Measurements from ENCODE around the gene RTN4RL1.

RTN4RL1 gene

GRCh38 chr17:1916963-1917715, 108.0 kb downstream of the RTN4RL1 start:
- in situ Hi-C loops (cut with MboI; ENCODE audit: low pct_unique_long_range_greater_than_20kb, low sequenced_read_pairs): loop anchor here (10.0 kb wide), 1 partner anchor 118 kb away; the partner anchor contains the start of gene DPH1
- DNase-seq: no peak

GRCh38 chr17:1916316-1916715, 108.8 kb downstream of the RTN4RL1 start:
- no peak for DNase-seq
- in situ Hi-C loops (cut with MboI; ENCODE audit: low pct_unique_long_range_greater_than_20kb, low sequenced_read_pairs): loop anchor here (10.0 kb wide), 1 partner anchor 118 kb away; the partner anchor contains the start of gene DPH1

GRCh38 chr17:1915889-1916288, 109.2 kb downstream of the RTN4RL1 start:
- in situ Hi-C loops (cut with MboI; ENCODE audit: low pct_unique_long_range_greater_than_20kb, low sequenced_read_pairs): loop anchor here (10.0 kb wide), 1 partner anchor 119 kb away; the partner anchor contains the start of gene DPH1
- DNase-seq: peak; percentile 83

- no peak for DNase-seq
- in situ Hi-C loops (cut with MboI; ENCODE audit: low pct_unique_long_range_greater_than_20kb, low sequenced_read_pairs): loop anchor here (10.0 kb wide), 1 partner anchor 120 kb away; the partner anchor contains the start of gene DPH1
These were observed 110.5 kb downstream of the RTN4RL1 start for GRCh38 chr17:1914661-1915083.

GRCh38 chr17:1913702-1914101, 111.4 kb downstream of the RTN4RL1 start:
- in situ Hi-C loops (cut with MboI; ENCODE audit: low pct_unique_long_range_greater_than_20kb, low sequenced_read_pairs): loop anchor here (10.0 kb wide), 1 partner anchor 121 kb away; the partner anchor contains the start of gene DPH1

GRCh38 chr17:1912146-1912545, 113.0 kb downstream of the RTN4RL1 start:
- in situ Hi-C loops (cut with MboI; ENCODE audit: low pct_unique_long_range_greater_than_20kb, low sequenced_read_pairs): loop anchor here (10.0 kb wide), 1 partner anchor 123 kb away; the partner anchor contains the start of gene DPH1
- DNase-seq: no peak

More at GRCh38 chr17:1913702-1914101, 111.4 kb downstream of the RTN4RL1 start:
- no peak for DNase-seq

- in situ Hi-C loops (cut with MboI; ENCODE audit: low pct_unique_long_range_greater_than_20kb, low sequenced_read_pairs): loop anchor here (10.0 kb wide), 1 partner anchor 125 kb away; the partner anchor contains the start of gene DPH1
- no peak for DNase-seq
These were observed 115.1 kb downstream of the RTN4RL1 start for GRCh38 chr17:1909985-1910384.

GRCh38 chr17:1908699-1909309, 116.3 kb downstream of the RTN4RL1 start:
- in situ Hi-C loops (cut with MboI; ENCODE audit: low pct_unique_long_range_greater_than_20kb, low sequenced_read_pairs): no loop called here
- DNase-seq: peak; percentile 85

GRCh38 chr17:1907909-1908698, 117.0 kb downstream of the RTN4RL1 start:
- no peak for DNase-seq
- in situ Hi-C loops (cut with MboI; ENCODE audit: low pct_unique_long_range_greater_than_20kb, low sequenced_read_pairs): no loop called here

GRCh38 chr17:1907216-1907631, 117.9 kb downstream of the RTN4RL1 start:
- in situ Hi-C loops (cut with MboI; ENCODE audit: low pct_unique_long_range_greater_than_20kb, low sequenced_read_pairs): no loop called here
- no peak for DNase-seq

GRCh38 chr17:1906662-1907101, 118.5 kb downstream of the RTN4RL1 start:
- DNase-seq: no peak
- in situ Hi-C loops (cut with MboI; ENCODE audit: low pct_unique_long_range_greater_than_20kb, low sequenced_read_pairs): no loop called here

GRCh38 chr17:1905190-1905913, 119.8 kb downstream of the RTN4RL1 start:
- in situ Hi-C loops (cut with MboI; ENCODE audit: low pct_unique_long_range_greater_than_20kb, low sequenced_read_pairs): no loop called here

GRCh38 chr17:1904273-1905182, 120.6 kb downstream of the RTN4RL1 start:
- in situ Hi-C loops (cut with MboI; ENCODE audit: low pct_unique_long_range_greater_than_20kb, low sequenced_read_pairs): no loop called here
- DNase-seq: no peak

More at GRCh38 chr17:1905190-1905913, 119.8 kb downstream of the RTN4RL1 start:
- no peak for DNase-seq

- in situ Hi-C loops (cut with MboI; ENCODE audit: low pct_unique_long_range_greater_than_20kb, low sequenced_read_pairs): no loop called here
- DNase-seq: no peak
These were observed 125.6 kb downstream of the RTN4RL1 start for GRCh38 chr17:1899403-1900000.

- no peak for DNase-seq
- in situ Hi-C loops (cut with MboI; ENCODE audit: low pct_unique_long_range_greater_than_20kb, low sequenced_read_pairs): no loop called here
These were observed 126.3 kb downstream of the RTN4RL1 start for GRCh38 chr17:1898872-1899271.

- no peak for DNase-seq
- in situ Hi-C loops (cut with MboI; ENCODE audit: low pct_unique_long_range_greater_than_20kb, low sequenced_read_pairs): no loop called here
These were observed 126.8 kb downstream of the RTN4RL1 start for GRCh38 chr17:1898332-1898731.

GRCh38 chr17:1897105-1897656, 128.0 kb downstream of the RTN4RL1 start:
- in situ Hi-C loops (cut with MboI; ENCODE audit: low pct_unique_long_range_greater_than_20kb, low sequenced_read_pairs): no loop called here

More at GRCh38 chr17:1897105-1897656, 128.0 kb downstream of the RTN4RL1 start:
- DNase-seq: no peak
